Left colon (tissue), 2 donors: ENCODE results near the gene ADCY6. TPM values are rescaled to one million over a fixed set of nuclear protein-coding genes. Genes with fewer than 3 reads are reported as not detected.

Source experiments
- ATAC-seq: fragments of 200-7000 bp; cut with Tn5 transposase; one replicate; pipeline ENCODE4 v1.9.1; 2020; ENCODE audit warnings: mild to moderate bottlenecking, moderate library complexity
- DNase-seq, 2 donors: peaks; one replicate each; pipeline ENCODE4 v3.0.0-alpha.2; 2020
- intact Hi-C, 2 donors: fragments of 100-400 bp; cut with DNase I in 1 of 2; cut with micrococcal nuclease in 1 of 2; formaldehyde crosslinking; loops; one replicate each; pipeline versions ENCODE4 v1.11.2 to v1.14.0; 2022; cut with DNase I, micrococcal nuclease
- total RNA-seq, 2 donors: library from RNA; stranded (reverse); fragmentation: NEBNext Ultra II Directional; extraction: Animal tissue kit (Norgen Biotek cat#: 25700); gene quantifications; one replicate each; pipeline ENCODE4 v1.2.1, GENCODE V29; 2021
- donor health status: DM: no; HTN: no; CAD: no.
- donor health status: DM: yes; HTN: yes; CAD: no.

The ADCY6 gene
- total RNA-seq, 2 donors from 2014 or later, result 103 to 130 TPM

- intact Hi-C loops, result no loop called here
- ATAC-seq, result peak; percentile 39
- DNase-seq, result peak; percentile 86 to 91
Measured at GRCh38 chr12:48817873-48818830, 29.3 kb upstream of the ADCY6 start, which contains the start of gene CACNB3. Gene CACNB3, plus strand, starts transcription at chr12:48818496. Its CDS starts 434 bp downstream, at chr12:48818930.

DNA sequence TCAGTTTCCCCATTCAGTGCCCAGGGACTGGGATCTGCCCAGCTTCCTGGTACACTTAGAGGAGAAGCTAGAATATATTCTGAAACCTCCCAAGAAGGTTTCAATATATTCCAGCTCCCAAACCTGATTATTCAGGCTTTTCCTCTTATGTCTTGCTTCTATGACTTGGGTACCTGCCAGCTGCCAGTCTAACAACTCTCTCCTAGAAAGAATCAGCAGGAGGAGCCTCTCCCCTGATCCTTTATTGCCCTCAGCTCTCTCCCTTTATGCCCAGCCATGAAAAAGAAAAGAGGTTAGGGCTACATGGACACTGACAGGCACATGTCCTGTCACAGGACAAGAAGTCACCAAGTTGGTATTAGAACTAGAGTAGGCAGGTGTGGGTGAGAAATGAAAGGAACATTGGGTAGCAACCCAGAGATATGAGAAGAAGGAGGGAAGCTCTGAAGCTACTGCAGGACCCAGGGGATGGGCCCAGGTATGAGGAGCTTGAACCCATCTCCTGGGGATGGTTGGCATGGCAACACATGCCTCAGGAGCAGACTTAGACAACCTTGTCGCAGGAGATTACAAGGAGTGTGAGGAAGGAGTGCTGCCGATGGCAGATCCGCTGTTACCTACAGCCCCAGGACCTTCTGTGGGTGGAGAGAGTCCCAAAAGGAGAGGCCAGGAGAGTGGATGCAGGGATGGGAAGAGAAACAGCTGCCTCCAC, 27.4 kb upstream of the ADCY6 start:
- ATAC-seq, result peak; percentile 31
- DNase-seq, result peak; percentile 61 to 71
- intact Hi-C loops, result no loop called here

DNA sequence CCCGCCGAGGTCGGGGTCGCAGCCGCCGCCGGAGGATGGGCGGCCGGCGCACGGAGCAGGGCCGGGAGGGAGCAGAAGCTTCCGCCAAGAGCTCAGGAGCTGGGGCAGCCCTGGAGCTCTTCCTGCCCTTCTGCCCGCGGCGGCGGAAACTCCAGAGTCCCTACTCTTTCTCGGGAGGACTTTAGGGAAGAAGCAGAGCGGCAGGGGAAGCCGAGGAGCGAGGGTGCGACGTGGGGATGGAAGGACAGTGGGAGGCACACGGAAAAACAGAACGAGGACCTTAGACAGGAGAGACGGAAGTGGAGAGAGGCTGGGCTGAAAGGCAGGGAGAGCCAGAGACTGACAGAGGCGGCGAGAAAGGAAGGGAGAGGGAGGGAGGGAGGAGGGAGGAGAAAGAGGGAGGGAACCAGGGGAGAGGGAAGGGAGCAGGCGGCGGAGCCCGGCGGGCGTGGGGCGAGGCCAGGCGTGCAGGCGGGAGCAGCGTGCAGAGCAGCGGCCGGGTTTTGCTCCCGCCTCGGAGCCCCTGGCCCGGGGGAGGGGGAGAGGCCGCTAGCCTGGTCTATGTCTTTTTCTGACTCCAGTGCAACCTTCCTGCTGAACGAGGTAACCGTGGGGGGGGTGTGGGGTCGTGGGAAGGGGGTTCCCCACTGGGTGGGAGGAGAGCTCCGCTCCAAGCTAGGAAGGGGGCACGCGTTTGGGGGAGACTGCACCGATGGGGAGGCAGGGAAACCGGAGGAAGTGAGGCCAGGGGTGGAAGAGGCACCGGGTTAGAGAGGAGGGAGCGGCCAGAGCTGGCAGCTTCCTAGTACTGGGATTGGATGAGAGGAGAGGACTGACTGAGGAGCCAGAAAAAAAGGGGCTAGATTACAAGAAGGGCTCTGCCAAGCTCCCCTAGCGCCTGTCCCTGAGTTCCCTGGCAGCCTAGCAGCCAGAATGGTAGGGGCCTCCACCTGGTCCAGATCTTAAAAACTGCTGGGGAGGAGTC, 26.5 kb upstream of the ADCY6 start:
- DNase-seq, result peak; percentile 82 to 88
- ATAC-seq, result peak; percentile 77
- intact Hi-C loops, result no loop called here

DNA sequence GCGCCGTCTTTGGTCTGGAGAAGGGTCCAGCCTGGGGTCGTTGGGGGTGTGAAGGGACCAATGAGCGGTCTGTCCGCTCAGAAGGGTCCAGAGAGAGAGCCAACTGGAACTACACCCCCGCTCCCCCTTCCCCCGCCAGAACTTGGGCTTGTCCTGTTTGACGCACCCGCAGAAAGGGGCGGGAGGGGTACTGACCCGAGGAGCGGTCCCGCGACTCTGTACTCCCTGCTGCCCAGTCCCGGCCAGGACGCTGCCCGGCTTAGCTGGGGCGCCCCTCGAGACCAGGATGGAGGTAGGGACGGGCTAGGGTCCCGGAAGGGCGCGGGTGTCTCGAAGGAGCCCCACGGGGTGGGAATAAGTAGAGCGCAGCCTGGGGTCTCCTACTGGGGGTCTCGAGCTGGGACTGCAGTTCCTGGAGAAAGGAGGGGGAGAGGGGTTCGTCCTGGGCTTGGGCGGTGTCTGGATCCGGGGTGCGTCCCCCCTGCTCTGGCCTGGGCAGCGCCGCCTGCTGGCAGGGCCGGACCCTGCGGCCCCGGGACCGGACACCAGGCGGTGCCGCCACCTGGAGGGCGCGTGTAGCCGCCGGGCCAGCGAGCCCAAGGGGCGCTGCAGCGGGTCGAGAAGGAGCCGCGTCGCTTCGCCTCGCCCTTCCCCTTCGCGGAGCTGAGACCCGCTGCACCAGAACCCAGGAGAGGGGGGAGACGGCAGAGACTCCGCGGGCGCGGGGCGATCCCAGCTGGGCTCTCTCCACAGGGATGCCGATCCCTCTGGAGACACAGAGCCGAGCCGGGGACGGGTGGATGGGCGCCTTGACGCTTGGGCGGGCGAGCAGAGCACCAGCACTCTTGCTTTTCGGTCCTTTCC, 25.6 kb upstream of the ADCY6 start:
- intact Hi-C loops, result no loop called here
- peak; percentile 81 to 93 for DNase-seq
- peak; percentile 72 for ATAC-seq

DNA sequence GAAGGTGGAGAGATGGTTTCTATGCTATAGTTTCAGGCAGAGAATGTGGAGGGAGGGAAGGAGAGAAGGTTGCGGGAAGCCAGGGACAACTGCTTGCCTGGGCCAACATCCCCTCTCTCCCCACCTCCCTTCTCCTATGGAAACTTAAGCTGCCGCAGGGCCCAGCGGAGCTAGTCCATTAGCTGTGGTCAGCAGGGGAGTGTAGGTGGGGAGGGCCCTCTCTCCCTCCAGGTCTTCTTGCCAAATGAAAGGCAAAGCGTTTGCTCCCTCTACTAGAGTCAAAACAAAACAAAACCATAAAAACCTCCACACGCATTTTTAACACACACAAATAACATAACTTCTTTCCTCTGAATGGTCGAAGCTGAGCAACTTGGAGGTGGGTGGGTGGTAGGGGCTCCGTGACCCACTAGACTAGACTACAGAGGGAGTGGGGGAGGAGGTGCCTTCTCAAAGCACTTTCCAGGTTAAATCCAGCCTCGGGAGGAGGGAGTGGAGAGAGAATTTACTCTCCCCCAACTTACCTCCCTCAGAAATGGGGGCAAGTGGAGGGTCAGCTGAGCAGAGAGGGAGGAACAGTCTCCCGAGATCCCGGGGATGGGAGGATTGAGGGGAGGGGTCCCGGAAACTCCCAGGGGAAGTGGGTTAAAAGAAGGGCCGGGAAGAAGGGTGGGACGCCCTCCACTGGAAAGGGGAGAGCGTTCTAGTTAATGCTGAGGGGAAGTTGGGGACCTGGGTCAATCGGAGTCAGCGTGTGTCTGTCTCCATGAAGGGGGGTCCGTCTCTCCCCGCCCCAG, 24.8 kb upstream of the ADCY6 start:
- intact Hi-C loops, result no loop called here
- DNase-seq (no peak), ATAC-seq (no peak)

DNA sequence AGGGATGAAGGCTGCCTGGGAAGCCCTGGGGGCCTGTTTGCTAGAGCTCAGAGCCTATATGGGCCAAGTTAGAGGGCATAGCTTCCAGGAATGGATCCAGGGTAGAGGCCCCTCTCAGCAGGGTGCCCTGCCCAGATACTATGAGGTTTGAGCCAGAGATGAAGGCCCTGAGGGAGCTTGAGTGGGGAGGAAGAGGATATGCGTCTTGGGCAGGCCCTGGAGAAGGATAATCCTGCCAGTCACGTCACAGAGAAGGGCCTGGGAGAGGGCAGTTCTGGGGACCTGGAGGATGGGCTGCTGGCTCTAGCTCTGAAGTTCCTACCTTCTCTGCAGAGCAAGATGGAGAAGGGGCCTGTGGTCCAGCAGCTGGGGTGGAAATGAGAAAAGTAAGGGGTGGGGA, 23.5 kb upstream of the ADCY6 start:
- ATAC-seq (no peak), DNase-seq (no peak)
- intact Hi-C loops, result no loop called here

GRCh38 chr12:48811437-48812090, 22.7 kb upstream of the ADCY6 start:
- ATAC-seq (no peak), DNase-seq (no peak)
- intact Hi-C loops, result no loop called here

DNA sequence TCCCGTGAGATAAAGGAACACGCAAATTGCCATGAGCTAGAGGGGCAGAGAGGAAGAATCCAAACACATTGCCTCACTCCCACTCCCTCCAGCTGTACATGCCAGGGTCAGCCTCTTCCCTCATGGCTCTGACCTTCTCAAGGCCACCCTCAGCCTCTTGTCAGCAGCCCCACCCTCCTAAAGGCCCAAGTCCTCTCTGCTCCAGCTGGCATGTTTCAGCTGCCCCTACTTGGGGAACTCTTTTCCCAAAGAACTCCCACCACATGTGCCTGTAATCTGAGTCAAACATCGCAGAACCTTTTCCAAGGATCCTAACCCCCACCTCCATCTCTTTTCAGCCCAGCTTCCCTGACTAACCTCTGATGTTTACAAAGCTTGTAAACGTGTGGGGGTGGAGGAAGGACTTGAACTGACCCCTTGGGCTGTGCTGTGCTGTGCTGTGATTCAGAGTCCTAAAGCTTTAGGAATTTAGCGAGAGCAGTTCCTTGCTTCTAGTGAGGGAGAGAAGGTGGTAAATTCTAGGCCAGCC, 22.1 kb upstream of the ADCY6 start:
- DNase-seq, result no peak
- no peak for ATAC-seq

GRCh38 chr12:48807981-48808380, 19.1 kb upstream of the ADCY6 start:
- intact Hi-C loops, result no loop called here
- no peak for ATAC-seq
- no peak for DNase-seq

More for the DNA sequence above, 22.1 kb upstream of the ADCY6 start:
- intact Hi-C loops, result no loop called here

DNA sequence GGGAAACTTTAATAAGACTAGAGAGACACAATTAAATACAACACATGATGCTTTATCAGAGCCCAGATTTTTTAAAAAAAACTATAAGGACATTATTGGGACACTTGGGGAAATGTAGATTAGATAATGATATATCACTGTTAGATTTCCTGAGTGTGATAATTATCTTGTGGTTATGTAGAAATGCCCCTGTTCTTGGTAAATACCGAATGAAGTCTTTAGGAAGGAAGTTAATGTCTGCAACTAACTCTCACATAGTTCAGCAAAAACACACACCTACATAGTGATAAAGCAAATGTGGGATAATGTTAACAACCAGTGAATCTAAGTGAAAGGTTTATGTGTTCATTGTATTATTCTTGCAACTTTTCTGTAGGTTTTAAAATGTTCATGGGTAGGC, 14.8 kb upstream of the ADCY6 start:
- DNase-seq (no peak), ATAC-seq (no peak)
- intact Hi-C loops, result no loop called here

DNA sequence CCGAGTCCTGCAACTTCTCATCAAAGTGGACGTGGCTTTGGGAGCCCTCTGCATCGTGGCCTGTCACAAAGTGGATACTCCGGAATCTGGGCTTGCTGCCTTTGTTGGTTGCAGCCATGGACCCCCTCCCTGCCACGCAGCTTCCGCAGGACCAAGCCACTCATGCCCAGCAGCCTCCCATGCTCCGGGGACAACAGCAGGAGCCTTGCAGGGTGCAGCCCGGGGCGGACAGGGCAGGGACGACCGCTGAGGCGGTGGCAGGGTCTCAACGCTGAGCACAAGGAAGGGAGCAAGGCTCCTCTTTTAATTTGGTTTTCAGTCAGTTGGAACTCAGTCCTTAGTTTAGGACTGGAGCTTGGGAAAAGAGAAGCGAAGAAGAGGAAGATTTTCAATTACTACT, 12.1 kb upstream of the ADCY6 start:
- intact Hi-C loops, result no loop called here
- no peak for ATAC-seq

DNA sequence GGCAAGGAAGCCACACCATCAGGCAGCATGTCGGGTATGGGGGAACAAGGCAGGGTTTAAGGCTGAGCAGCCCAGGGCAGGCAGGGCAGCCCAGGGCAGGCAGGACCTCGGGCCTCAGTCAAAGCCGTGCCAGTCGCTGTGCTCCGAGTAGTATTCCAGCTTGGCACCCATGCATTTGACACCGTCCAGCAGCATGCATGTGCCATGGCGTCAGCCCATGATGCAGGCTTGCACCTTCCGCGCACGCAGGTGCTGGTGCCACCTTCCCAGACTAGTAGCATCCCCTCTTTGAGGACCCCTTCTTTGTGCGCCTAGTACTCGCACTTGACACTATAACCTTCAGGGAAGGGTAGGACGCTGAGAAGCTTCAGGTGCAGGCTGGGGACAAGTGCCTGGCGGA, 11.6 kb upstream of the ADCY6 start:
- ATAC-seq (no peak), DNase-seq (no peak)
- intact Hi-C loops, result no loop called here

More for the DNA sequence above, 12.1 kb upstream of the ADCY6 start:
- no peak for DNase-seq

DNA sequence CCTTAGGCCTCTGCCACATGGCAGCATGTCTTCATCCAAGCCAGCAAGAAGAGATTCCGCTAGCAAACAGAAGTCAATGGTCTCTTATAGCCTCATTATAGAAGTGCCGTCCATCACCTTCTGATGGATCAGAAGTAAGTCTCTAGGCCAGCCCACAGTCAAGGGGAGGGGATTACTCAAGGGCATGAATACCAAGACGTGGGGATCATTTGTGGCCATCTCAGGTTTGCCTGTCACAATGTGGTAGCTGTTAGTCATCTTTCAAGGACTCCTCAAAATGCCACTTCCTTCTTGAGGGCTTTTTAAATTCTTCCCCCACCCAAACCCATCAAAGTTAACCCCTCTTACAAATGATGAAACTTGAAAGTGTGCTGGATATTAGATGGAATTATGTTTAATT, 8.1 kb upstream of the ADCY6 start:
- DNase-seq (no peak), ATAC-seq (no peak)
- intact Hi-C loops, result loop anchor here (2.0 to 5.0 kb wide), 2 partner anchors 44 to 45 kb away; no protein-coding TSS in a partner anchor

DNA sequence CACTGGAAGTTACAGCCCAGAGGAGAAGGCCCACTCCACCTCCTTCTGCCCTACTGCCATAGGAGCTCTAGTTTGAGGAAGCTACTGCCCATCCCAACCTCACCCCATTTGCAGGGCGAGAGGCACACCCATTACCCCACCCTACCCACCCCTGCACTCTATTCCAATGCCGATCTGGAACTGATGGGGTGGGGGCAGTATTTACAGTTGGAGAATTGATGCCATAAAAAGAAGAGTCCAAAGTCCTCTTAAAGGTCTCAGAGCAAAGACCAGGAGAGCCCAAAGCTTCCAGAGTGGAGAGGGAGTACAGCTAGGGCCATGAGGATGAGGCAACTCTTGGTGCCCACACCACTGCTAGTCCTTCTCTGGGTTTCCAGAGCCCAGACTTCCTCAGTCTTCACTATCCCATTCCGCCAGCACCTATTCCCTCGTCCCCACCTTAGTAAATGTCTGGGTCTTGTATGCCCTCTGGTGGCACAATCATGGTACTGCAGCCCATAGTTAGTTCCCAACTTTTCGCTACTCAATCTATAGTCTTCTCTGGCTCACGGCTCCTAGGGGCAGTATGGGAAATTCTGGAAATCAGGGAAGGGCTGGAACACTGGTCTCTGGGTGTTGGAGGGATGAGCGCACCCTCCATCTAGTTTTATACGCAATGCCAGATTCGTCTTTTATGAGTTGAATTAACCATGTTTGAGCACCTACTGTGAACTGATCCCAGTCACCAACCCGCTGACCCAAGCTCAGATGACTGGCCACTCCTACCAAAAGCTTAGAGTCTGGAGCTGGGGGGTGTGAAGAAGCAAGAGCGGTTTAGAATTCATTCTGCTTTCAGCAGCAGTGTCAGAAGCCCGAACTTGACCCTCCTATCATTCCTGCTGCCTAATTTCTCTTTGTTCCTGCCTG, 6.9 kb upstream of the ADCY6 start:
- intact Hi-C loops, result loop anchor here (2.0 to 5.0 kb wide), 2 partner anchors 43 to 44 kb away; no protein-coding TSS in a partner anchor
- peak; percentile 86 for ATAC-seq
- peak; percentile 78 to 82 for DNase-seq

DNA sequence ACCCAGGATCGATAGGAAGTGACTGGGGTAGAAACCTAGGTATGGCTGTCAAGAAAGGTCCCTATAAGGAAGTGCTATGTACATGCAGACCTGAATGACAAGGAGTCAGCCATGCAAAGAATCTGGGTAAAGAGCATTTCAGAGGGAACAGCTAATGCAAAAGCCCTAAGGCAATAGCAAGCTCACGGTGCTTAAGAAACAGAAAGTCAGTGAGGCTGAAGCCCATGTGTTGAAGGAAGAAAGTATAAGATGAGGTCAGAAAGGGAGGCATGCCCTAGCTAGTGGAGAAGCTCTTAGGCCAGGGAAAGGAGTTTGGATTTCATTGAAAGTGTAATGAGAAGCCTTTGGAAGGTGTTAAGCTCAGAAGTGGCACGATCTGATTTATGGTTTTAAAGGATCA, 6.0 kb upstream of the ADCY6 start:
- intact Hi-C loops, result loop anchor here in 1 of 2 donors (5.0 kb wide), 1 partner anchor 43 kb away; no protein-coding TSS in a partner anchor
- DNase-seq (no peak), ATAC-seq (peak; percentile 17)
